Tibial nerve (tissue), 4 donors: ENCODE data around the gene LHPP.

Experiments
- CTCF ChIP-seq, 5 experiments: fragments of 200-600 bp in 3 of 5; fragments of 450-650 bp in 2 of 5; sonication (generic) in 3 of 5; IDR thresholded peaks; one replicate each; pipeline ENCODE4 v1.5.1; 2016 to 2019; ENCODE audit warnings: antibody characterized with exemption in 5 of 5, mild to moderate bottlenecking in 3 of 5, moderate library complexity in 2 of 5
- EP300 ChIP-seq, 2 donors: sonication (generic); formaldehyde crosslinking; IDR thresholded peaks; one replicate each; pipeline ENCODE4 v1.6.1; 2017; ENCODE audit warnings: antibody characterized with exemption in 2 of 2, mild to moderate bottlenecking in 1 of 2
- POLR2A ChIP-seq, 2 donors: fragments of 450-650 bp; IDR thresholded peaks; one replicate each; pipeline ENCODE4 v1.6.1; 2017; ENCODE audit warnings: antibody characterized with exemption in 2 of 2, mild to moderate bottlenecking in 2 of 2, moderate library complexity in 2 of 2

GRCh38 chr10:124414076-124414475 lies 47.5 kb upstream of the LHPP start:
- TF ChIP-seq CTCF (IDR thresholded peaks at IDR 0.05) (no peak), POLR2A (IDR thresholded peaks at IDR 0.05) (no peak), EP300 (IDR thresholded peaks at IDR 0.05) (peak in 1 of 2 donors; percentile 12)
